T47D (cell line): Measurements from ENCODE around the gene CSTF3.
"Not testable (repeated sequence)": the region's sequence is repeated elsewhere in the genome, so short reads cannot be mapped to it uniquely, and the experiment has no call there.

ENCODE experiments used
- DNase-seq, 2 experiments: peaks; one replicate each; pipeline versions ENCODE4 v3.0.0 to v3.0.0-alpha.2; 2011 to 2012; ENCODE audit warnings: low read depth in 1 of 2, low spot score in 1 of 2
- JUND ChIP-seq: IDR thresholded peaks from 2 replicates; pipeline ENCODE4 v1.6.1; 2012; ENCODE audit warnings: low read depth
- in situ Hi-C: cut with HindIII; loops from 2 replicates; pipeline ENCODE4 v1.10.0; 2016; ENCODE audit warnings: low sequenced_read_pairs, low pct_unique_long_range_greater_than_20kb

CSTF3 gene

GRCh38 chr11:33064033-33064825 lies 97.1 kb downstream of the CSTF3 start:
- DNase-seq = no peak
- in situ Hi-C loops = no loop called here
- TF ChIP-seq JUND = no peak

GRCh38 chr11:33063326-33063881 lies 97.9 kb downstream of the CSTF3 start:
- DNase-seq = no peak
- in situ Hi-C loops = no loop called here
- TF ChIP-seq JUND = no peak

- no peak for DNase-seq
- in situ Hi-C loops = no loop called here
- no peak for TF ChIP-seq JUND
These were observed 99.1 kb downstream of the CSTF3 start for GRCh38 chr11:33062137-33062536.

GRCh38 chr11:33060271-33060670 lies 101.0 kb downstream of the CSTF3 start:
- no peak for DNase-seq
- in situ Hi-C loops = no loop called here
- no peak for TF ChIP-seq JUND

- no peak for TF ChIP-seq JUND
These were observed 101.8 kb downstream of the CSTF3 start for GRCh38 chr11:33059331-33060007.

GRCh38 chr11:33057284-33057683 lies 104.0 kb downstream of the CSTF3 start:
- in situ Hi-C loops = no loop called here
- no peak for DNase-seq
- TF ChIP-seq JUND = no peak

More at GRCh38 chr11:33059331-33060007, 101.8 kb downstream of the CSTF3 start:
- DNase-seq = no peak
- in situ Hi-C loops = no loop called here

GRCh38 chr11:33055375-33055774 lies 105.9 kb downstream of the CSTF3 start:
- no peak for TF ChIP-seq JUND
- in situ Hi-C loops = no loop called here
- no peak for DNase-seq

- no peak for DNase-seq
- in situ Hi-C loops = no loop called here
These were observed 109.0 kb downstream of the CSTF3 start for GRCh38 chr11:33052231-33052630.

GRCh38 chr11:33049565-33050408 lies 111.5 kb downstream of the CSTF3 start:
- DNase-seq, in situ Hi-C loops: not testable (repeated sequence)

More at GRCh38 chr11:33052231-33052630, 109.0 kb downstream of the CSTF3 start:
- no peak for TF ChIP-seq JUND

GRCh38 chr11:33048701-33049100 lies 112.6 kb downstream of the CSTF3 start:
- not testable (repeated sequence) for DNase-seq

GRCh38 chr11:33045551-33046255 lies 115.6 kb downstream of the CSTF3 start:
- peak in 1 of 2 experiments; percentile 18 for DNase-seq
- in situ Hi-C loops = no loop called here
- TF ChIP-seq JUND = no peak

More at GRCh38 chr11:33048701-33049100, 112.6 kb downstream of the CSTF3 start:
- in situ Hi-C loops = not testable (repeated sequence)

- TF ChIP-seq JUND = no peak
- in situ Hi-C loops = no loop called here
- no peak for DNase-seq
These were observed 117.0 kb downstream of the CSTF3 start for GRCh38 chr11:33044285-33044756.
